ENCODE results near the gene CTBP1.

The CTBP1 gene

GRCh38 chr4:1233641-1234308 lies 15.2 kb downstream of the CTBP1 start:
- Histone ChIP-seq H3K9me3 (ENCODE audit: control insufficient read depth in 2 of 2, low read length in 2 of 2) (no peaks in the 10 kb centered on the region), H3K4me3 (ENCODE audit: low read length in 2 of 2) (no peak overlapping the region), H3K27me3 (ENCODE audit: control insufficient read depth in 2 of 2, insufficient read depth in 2 of 2, low read length in 2 of 2) (no peaks in the 10 kb centered on the region), H3K9ac (ENCODE audit: low read depth in 1 of 2, low read length in 2 of 2) (no peak overlapping the region), H3K4me1 (ENCODE audit: control insufficient read depth in 2 of 2, insufficient read depth in 2 of 2, low read length in 2 of 2) (no peaks in the 10 kb centered on the region), H3K36me3 (ENCODE audit: control insufficient read depth in 2 of 2, insufficient read depth in 2 of 2, low read length in 2 of 2) (peaks cover 51 to 67% of the 10 kb centered on the region in 2 donors), H3K27ac (ENCODE audit: low read depth in 2 of 2, low read length in 2 of 2) (peak overlapping the region in 1 of 2 donors; percentile 48)

- H3K4me1 ChIP-seq (ENCODE audit: control insufficient read depth in 2 of 2, insufficient read depth in 2 of 2, low read length in 2 of 2): no peaks in the 10 kb centered on the region
- peaks cover 52 to 72% of the 10 kb centered on the region in 2 donors for H3K36me3 ChIP-seq (ENCODE audit: control insufficient read depth in 2 of 2, insufficient read depth in 2 of 2, low read length in 2 of 2)
Measured at GRCh38 chr4:1232661-1233621, 16.0 kb downstream of the CTBP1 start.

DNA sequence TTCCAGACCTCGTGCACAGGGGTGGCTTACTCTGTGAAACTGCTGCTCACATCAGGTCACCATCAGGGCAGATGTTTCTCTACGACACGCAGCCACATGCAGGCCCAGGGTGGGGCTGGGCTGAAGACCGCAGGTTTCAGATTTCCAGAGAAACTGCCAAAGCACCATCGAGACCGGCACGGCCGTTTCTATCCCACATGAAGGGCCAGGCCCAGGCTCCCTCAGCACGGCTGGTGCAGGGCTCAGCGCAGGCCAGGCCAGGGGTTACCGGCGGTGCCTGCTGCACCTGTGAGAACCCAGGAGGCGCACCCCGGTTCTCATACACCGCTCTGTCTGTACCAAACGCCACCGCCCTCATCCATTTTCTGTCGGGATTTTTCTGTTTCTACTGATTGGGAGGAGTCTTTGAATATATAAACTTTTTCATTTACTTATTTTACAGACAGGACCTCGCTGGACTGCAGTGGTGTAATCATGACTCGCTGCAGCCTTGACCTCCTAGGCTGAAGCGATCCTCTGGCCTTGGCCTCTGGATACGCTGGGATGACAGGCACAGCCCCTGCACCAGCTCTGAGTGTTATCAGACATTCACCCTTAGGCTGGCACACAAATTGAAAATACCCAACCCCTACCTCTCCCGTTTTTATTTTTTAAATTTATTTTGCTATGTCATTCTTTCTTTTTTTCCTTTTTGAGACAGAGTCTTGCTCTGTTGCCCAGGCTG lies 17.1 kb downstream of the CTBP1 start:
- Histone ChIP-seq H3K27me3 (ENCODE audit: control insufficient read depth in 2 of 2, insufficient read depth in 2 of 2, low read length in 2 of 2) (no peaks in the 10 kb centered on the region), H3K9me3 (ENCODE audit: control insufficient read depth in 2 of 2, low read length in 2 of 2) (no peaks in the 10 kb centered on the region), H3K9ac (ENCODE audit: low read depth in 1 of 2, low read length in 2 of 2) (no peak overlapping the region), H3K36me3 (ENCODE audit: control insufficient read depth in 2 of 2, insufficient read depth in 2 of 2, low read length in 2 of 2) (peaks cover 56 to 78% of the 10 kb centered on the region in 2 donors), H3K4me3 (ENCODE audit: low read length in 2 of 2) (no peak overlapping the region), H3K4me1 (ENCODE audit: control insufficient read depth in 2 of 2, insufficient read depth in 2 of 2, low read length in 2 of 2) (no peaks in the 10 kb centered on the region), H3K27ac (ENCODE audit: low read depth in 2 of 2, low read length in 2 of 2) (no peak overlapping the region)

More at GRCh38 chr4:1232661-1233621, 16.0 kb downstream of the CTBP1 start:
- no peak overlapping the region for H3K4me3 ChIP-seq (ENCODE audit: low read length in 2 of 2)
- no peaks in the 10 kb centered on the region for H3K9me3 ChIP-seq (ENCODE audit: control insufficient read depth in 2 of 2, low read length in 2 of 2)
- no peaks in the 10 kb centered on the region for H3K27me3 ChIP-seq (ENCODE audit: control insufficient read depth in 2 of 2, insufficient read depth in 2 of 2, low read length in 2 of 2)
- no peak overlapping the region for H3K9ac ChIP-seq (ENCODE audit: low read depth in 1 of 2, low read length in 2 of 2)
- no peak overlapping the region for H3K27ac ChIP-seq (ENCODE audit: low read depth in 2 of 2, low read length in 2 of 2)

- H3K9me3 ChIP-seq (ENCODE audit: control insufficient read depth in 2 of 2, low read length in 2 of 2): no peaks in the 10 kb centered on the region
- H3K9ac ChIP-seq (ENCODE audit: low read depth in 1 of 2, low read length in 2 of 2): no peak overlapping the region
- no peak overlapping the region for H3K27ac ChIP-seq (ENCODE audit: low read depth in 2 of 2, low read length in 2 of 2)
- no peak overlapping the region for H3K4me3 ChIP-seq (ENCODE audit: low read length in 2 of 2)
- H3K27me3 ChIP-seq (ENCODE audit: control insufficient read depth in 2 of 2, insufficient read depth in 2 of 2, low read length in 2 of 2): no peaks in the 10 kb centered on the region
- no peaks in the 10 kb centered on the region for H3K4me1 ChIP-seq (ENCODE audit: control insufficient read depth in 2 of 2, insufficient read depth in 2 of 2, low read length in 2 of 2)
- H3K36me3 ChIP-seq (ENCODE audit: control insufficient read depth in 2 of 2, insufficient read depth in 2 of 2, low read length in 2 of 2): peaks cover 57 to 80% of the 10 kb centered on the region in 2 donors
Measured at GRCh38 chr4:1230971-1231636, 17.8 kb downstream of the CTBP1 start.

GRCh38 chr4:1230316-1230715 lies 18.6 kb downstream of the CTBP1 start:
- no peak overlapping the region for H3K27ac ChIP-seq (ENCODE audit: low read depth in 2 of 2, low read length in 2 of 2)
- H3K9ac ChIP-seq (ENCODE audit: low read depth in 1 of 2, low read length in 2 of 2): no peak overlapping the region
- no peak overlapping the region for H3K4me3 ChIP-seq (ENCODE audit: low read length in 2 of 2)
- H3K36me3 ChIP-seq (ENCODE audit: control insufficient read depth in 2 of 2, insufficient read depth in 2 of 2, low read length in 2 of 2): peaks cover 55 to 76% of the 10 kb centered on the region in 2 donors
- no peaks in the 10 kb centered on the region for H3K4me1 ChIP-seq (ENCODE audit: control insufficient read depth in 2 of 2, insufficient read depth in 2 of 2, low read length in 2 of 2)
- no peaks in the 10 kb centered on the region for H3K27me3 ChIP-seq (ENCODE audit: control insufficient read depth in 2 of 2, insufficient read depth in 2 of 2, low read length in 2 of 2)
- no peaks in the 10 kb centered on the region for H3K9me3 ChIP-seq (ENCODE audit: control insufficient read depth in 2 of 2, low read length in 2 of 2)

GRCh38 chr4:1229117-1229849 lies 19.6 kb downstream of the CTBP1 start:
- Histone ChIP-seq H3K36me3 (ENCODE audit: control insufficient read depth in 2 of 2, insufficient read depth in 2 of 2, low read length in 2 of 2) (peaks cover 59 to 78% of the 10 kb centered on the region in 2 donors), H3K27ac (ENCODE audit: low read depth in 2 of 2, low read length in 2 of 2) (no peak overlapping the region), H3K9me3 (ENCODE audit: control insufficient read depth in 2 of 2, low read length in 2 of 2) (no peaks in the 10 kb centered on the region), H3K27me3 (ENCODE audit: control insufficient read depth in 2 of 2, insufficient read depth in 2 of 2, low read length in 2 of 2) (no peaks in the 10 kb centered on the region), H3K4me1 (ENCODE audit: control insufficient read depth in 2 of 2, insufficient read depth in 2 of 2, low read length in 2 of 2) (no peaks in the 10 kb centered on the region), H3K4me3 (ENCODE audit: low read length in 2 of 2) (no peak overlapping the region), H3K9ac (ENCODE audit: low read depth in 1 of 2, low read length in 2 of 2) (no peak overlapping the region)

- Histone ChIP-seq H3K9me3 (ENCODE audit: control insufficient read depth in 2 of 2, low read length in 2 of 2) (no peaks in the 10 kb centered on the region), H3K36me3 (ENCODE audit: control insufficient read depth in 2 of 2, insufficient read depth in 2 of 2, low read length in 2 of 2) (peaks cover 68 to 76% of the 10 kb centered on the region in 2 donors), H3K4me3 (ENCODE audit: low read length in 2 of 2) (no peak overlapping the region), H3K9ac (ENCODE audit: low read depth in 1 of 2, low read length in 2 of 2) (no peak overlapping the region), H3K27me3 (ENCODE audit: control insufficient read depth in 2 of 2, insufficient read depth in 2 of 2, low read length in 2 of 2) (no peaks in the 10 kb centered on the region), H3K4me1 (ENCODE audit: control insufficient read depth in 2 of 2, insufficient read depth in 2 of 2, low read length in 2 of 2) (no peaks in the 10 kb centered on the region), H3K27ac (ENCODE audit: low read depth in 2 of 2, low read length in 2 of 2) (no peak overlapping the region)
Measured at GRCh38 chr4:1227816-1228215, 21.1 kb downstream of the CTBP1 start.

DNA sequence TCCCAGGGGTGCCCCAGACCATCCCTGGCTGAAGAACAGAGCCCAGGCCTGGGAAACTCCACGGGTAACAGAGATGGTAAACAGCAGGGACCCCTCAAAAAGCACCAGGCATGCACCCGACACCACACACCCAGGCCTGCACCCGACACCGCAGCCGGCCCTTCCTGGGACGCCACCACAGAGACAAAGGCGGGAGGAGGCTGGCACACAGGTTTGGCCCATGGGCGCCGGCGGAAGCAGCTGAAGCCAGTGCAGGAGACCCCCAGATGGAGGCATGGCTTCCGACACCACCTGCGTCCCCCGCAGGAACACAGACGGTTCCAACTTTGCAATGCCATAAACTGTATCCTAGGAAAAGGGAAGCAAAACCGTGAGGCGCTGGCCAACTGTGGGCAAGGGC lies 22.3 kb downstream of the CTBP1 start:
- H3K4me1 ChIP-seq (ENCODE audit: control insufficient read depth in 2 of 2, insufficient read depth in 2 of 2, low read length in 2 of 2): no peaks in the 10 kb centered on the region
- no peak overlapping the region for H3K9ac ChIP-seq (ENCODE audit: low read depth in 1 of 2, low read length in 2 of 2)
- no peaks in the 10 kb centered on the region for H3K9me3 ChIP-seq (ENCODE audit: control insufficient read depth in 2 of 2, low read length in 2 of 2)
- H3K27me3 ChIP-seq (ENCODE audit: control insufficient read depth in 2 of 2, insufficient read depth in 2 of 2, low read length in 2 of 2): no peaks in the 10 kb centered on the region
- peaks cover 66 to 68% of the 10 kb centered on the region in 2 donors for H3K36me3 ChIP-seq (ENCODE audit: control insufficient read depth in 2 of 2, insufficient read depth in 2 of 2, low read length in 2 of 2)
- no peak overlapping the region for H3K4me3 ChIP-seq (ENCODE audit: low read length in 2 of 2)
- no peak overlapping the region for H3K27ac ChIP-seq (ENCODE audit: low read depth in 2 of 2, low read length in 2 of 2)

- Histone ChIP-seq H3K4me3 (ENCODE audit: low read length in 2 of 2) (no peak overlapping the region), H3K4me1 (ENCODE audit: control insufficient read depth in 2 of 2, insufficient read depth in 2 of 2, low read length in 2 of 2) (no peaks in the 10 kb centered on the region), H3K9ac (ENCODE audit: low read depth in 1 of 2, low read length in 2 of 2) (no peak overlapping the region), H3K9me3 (ENCODE audit: control insufficient read depth in 2 of 2, low read length in 2 of 2) (no peaks in the 10 kb centered on the region), H3K27ac (ENCODE audit: low read depth in 2 of 2, low read length in 2 of 2) (no peak overlapping the region), H3K36me3 (ENCODE audit: control insufficient read depth in 2 of 2, insufficient read depth in 2 of 2, low read length in 2 of 2) (peaks cover 64 to 68% of the 10 kb centered on the region in 2 donors), H3K27me3 (ENCODE audit: control insufficient read depth in 2 of 2, insufficient read depth in 2 of 2, low read length in 2 of 2) (no peaks in the 10 kb centered on the region)
Measured at GRCh38 chr4:1226144-1226481, 22.8 kb downstream of the CTBP1 start.
